LNCAP (cell line): ENCODE results near the gene DOCK7.

ENCODE experiments used
- CTCF ChIP-seq: fragments of 450-650 bp; IDR thresholded peaks from 2 replicates; pipeline ENCODE4 v1.5.1; 2017; ENCODE audit warnings: mild to moderate bottlenecking

Gene DOCK7

DNA sequence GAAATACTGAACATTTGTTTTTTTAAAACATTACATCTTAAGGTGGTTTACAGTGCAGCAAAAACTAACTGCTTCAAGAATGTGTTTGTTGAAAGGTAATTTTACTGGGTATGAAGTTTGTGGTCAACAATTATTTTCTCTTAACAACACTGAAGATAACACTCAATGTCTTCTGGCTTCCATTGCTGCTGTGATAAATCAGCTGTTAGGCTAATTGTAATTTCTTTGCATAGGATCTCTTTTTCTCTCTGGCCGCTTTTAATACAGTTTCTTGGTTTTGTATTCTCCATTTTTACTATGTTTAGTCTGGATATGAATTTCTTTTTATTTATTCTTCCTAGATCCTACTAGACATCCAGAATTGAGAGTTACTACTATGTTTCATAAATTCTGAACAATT, 44.9 kb downstream of the DOCK7 start:
- no peak for TF ChIP-seq CTCF

- no peak for TF ChIP-seq CTCF
Measured at GRCh38 chr1:62637392-62638105, 50.6 kb downstream of the DOCK7 start.

DNA sequence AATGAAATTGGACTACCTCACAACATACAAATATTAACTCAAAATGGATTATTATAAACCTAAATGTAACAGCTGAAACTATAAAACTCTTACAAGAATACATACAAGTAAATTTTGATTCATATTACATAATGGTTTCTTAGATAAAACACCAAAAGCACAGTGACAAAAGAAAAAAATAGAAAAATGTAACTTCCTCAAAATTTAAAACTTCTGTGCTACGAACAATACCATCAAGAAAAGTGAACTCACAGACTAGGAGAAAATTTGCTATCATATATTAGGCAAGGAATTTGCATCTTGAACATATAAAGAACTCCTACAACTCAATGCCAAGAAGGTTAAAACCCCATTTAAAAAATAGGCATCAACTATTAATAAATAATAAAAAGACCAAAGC, 59.7 kb downstream of the DOCK7 start:
- no peak for TF ChIP-seq CTCF

GRCh38 chr1:62625415-62625814, 62.8 kb downstream of the DOCK7 start:
- TF ChIP-seq CTCF = no peak

DNA sequence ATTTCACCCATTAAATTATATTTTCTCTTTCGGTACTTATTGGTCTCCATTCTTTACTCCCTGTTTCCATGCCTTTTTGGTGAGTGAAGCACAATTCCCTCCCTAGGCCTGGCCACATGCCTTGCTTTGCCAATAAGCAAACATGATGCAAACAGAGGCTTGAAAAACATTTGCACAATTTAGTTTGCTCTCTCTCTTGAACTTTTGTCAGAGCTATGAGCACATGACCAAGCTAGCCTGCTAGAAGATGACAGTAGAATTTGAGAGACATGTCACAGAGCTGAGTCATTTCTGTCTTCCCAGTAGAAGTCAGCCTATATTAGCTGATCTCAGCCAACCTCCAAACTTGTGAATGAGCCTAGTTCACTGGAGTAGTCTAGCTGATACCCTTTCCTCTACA, 66.3 kb downstream of the DOCK7 start:
- TF ChIP-seq CTCF = no peak

- TF ChIP-seq CTCF = no peak
Measured at GRCh38 chr1:62613890-62614289, 74.3 kb downstream of the DOCK7 start.

DNA sequence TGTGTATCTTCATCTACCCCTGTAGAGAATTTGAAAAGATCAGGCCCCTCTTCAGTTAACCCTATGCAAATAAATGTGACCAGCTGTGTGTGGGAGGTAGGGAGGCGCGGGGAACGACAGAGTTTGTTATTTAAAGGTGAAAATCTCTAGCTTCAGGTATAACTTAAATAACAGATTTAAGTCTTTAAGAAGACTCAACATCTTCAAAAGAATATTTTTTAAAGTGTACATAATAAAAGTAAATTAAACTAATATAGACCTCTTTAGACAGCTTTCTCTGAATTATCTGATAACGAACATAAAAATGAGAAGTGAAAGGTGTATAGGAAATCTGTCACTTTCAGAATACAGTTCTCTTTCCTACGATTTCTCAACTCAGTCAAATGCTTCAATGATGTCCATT, 74.9 kb downstream of the DOCK7 start:
- no peak for TF ChIP-seq CTCF

- TF ChIP-seq CTCF = no peak
Measured at GRCh38 chr1:62612770-62613169, 75.4 kb downstream of the DOCK7 start.
